Measurements from ENCODE around the gene BMERB1.
"Not testable (repeated sequence)": the region's sequence is repeated elsewhere in the genome, so short reads cannot be mapped to it uniquely, and the experiment has no call there.

Gene BMERB1

GRCh38 chr16:15426796-15427195 lies 7.6 kb upstream of the BMERB1 start:
- Histone ChIP-seq H3K4me3 (IDR thresholded peaks at IDR 0.05; ENCODE audit: insufficient read depth, low read depth, low read length) (no peak overlapping the region), H3K4me1 (ENCODE audit: low read depth, poor library complexity, severe bottlenecking) (no peaks in the 10 kb centered on the region), H3K27ac (no peak overlapping the region), H3K27me3 (ENCODE audit: insufficient read depth, low read depth) (no peaks in the 10 kb centered on the region), H3K36me3 (ENCODE audit: insufficient read depth) (no peaks in the 10 kb centered on the region), H3K79me2 (ENCODE audit: insufficient read depth, low read depth) (no peaks in the 10 kb centered on the region), H2AFZ (ENCODE audit: low read depth) (no peak overlapping the region), H3K4me2 (no peak overlapping the region), H4K20me1 (ENCODE audit: insufficient read depth) (no peaks in the 10 kb centered on the region), H3K9ac (no peak overlapping the region)
- no peak for TF ChIP-seq CTCF (conservative IDR thresholded peaks at IDR 0.05; ENCODE audit: low read depth, low read length)

GRCh38 chr16:15427648-15428239 lies 6.6 kb upstream of the BMERB1 start:
- Histone ChIP-seq H3K36me3 (ENCODE audit: insufficient read depth) (no peaks in the 10 kb centered on the region), H4K20me1 (ENCODE audit: insufficient read depth) (no peaks in the 10 kb centered on the region), H3K9ac (no peak overlapping the region), H3K27ac (no peak overlapping the region), H3K4me1 (ENCODE audit: low read depth, poor library complexity, severe bottlenecking) (no peaks in the 10 kb centered on the region), H3K27me3 (ENCODE audit: insufficient read depth, low read depth) (no peaks in the 10 kb centered on the region), H3K4me2 (no peak overlapping the region), H3K79me2 (ENCODE audit: insufficient read depth, low read depth) (no peaks in the 10 kb centered on the region), H3K4me3 (IDR thresholded peaks at IDR 0.05; ENCODE audit: insufficient read depth, low read depth, low read length) (no peak overlapping the region), H2AFZ (ENCODE audit: low read depth) (no peak overlapping the region)
- peak; percentile 45; the same call in 1 of the 2 replicates for TF ChIP-seq CTCF (conservative IDR thresholded peaks at IDR 0.05; ENCODE audit: low read depth, low read length)

GRCh38 chr16:15430884-15431283 lies 3.5 kb upstream of the BMERB1 start:
- not testable (repeated sequence) for H2AFZ ChIP-seq (ENCODE audit: low read depth); H3K27ac ChIP-seq; H4K20me1 ChIP-seq (ENCODE audit: insufficient read depth); H3K4me2 ChIP-seq; H3K27me3 ChIP-seq (ENCODE audit: insufficient read depth, low read depth); H3K36me3 ChIP-seq (ENCODE audit: insufficient read depth); H3K4me1 ChIP-seq (ENCODE audit: low read depth, poor library complexity, severe bottlenecking); H3K9ac ChIP-seq; H3K4me3 ChIP-seq (IDR thresholded peaks at IDR 0.05; ENCODE audit: insufficient read depth, low read depth, low read length); H3K79me2 ChIP-seq (ENCODE audit: insufficient read depth, low read depth)

GRCh38 chr16:15434079-15434424 lies 336 bp upstream of the BMERB1 start:
- Histone ChIP-seq H3K4me1 (ENCODE audit: low read depth, poor library complexity, severe bottlenecking) (no peaks in the 10 kb centered on the region), H2AFZ (ENCODE audit: low read depth) (no peak overlapping the region), H3K27ac (no peak overlapping the region), H3K9ac (no peak overlapping the region), H3K4me2 (no peak overlapping the region), H3K36me3 (ENCODE audit: insufficient read depth) (no peaks in the 10 kb centered on the region), H4K20me1 (ENCODE audit: insufficient read depth) (no peaks in the 10 kb centered on the region), H3K4me3 (IDR thresholded peaks at IDR 0.05; ENCODE audit: insufficient read depth, low read depth, low read length) (no peak overlapping the region), H3K79me2 (ENCODE audit: insufficient read depth, low read depth) (no peaks in the 10 kb centered on the region), H3K27me3 (ENCODE audit: insufficient read depth, low read depth) (no peaks in the 10 kb centered on the region)
- no peak for TF ChIP-seq CTCF (conservative IDR thresholded peaks at IDR 0.05; ENCODE audit: low read depth, low read length)

- Histone ChIP-seq H3K9ac (no peak overlapping the region), H3K4me2 (no peak overlapping the region), H3K4me3 (IDR thresholded peaks at IDR 0.05; ENCODE audit: insufficient read depth, low read depth, low read length) (no peak overlapping the region), H3K27me3 (ENCODE audit: insufficient read depth, low read depth) (no peaks in the 10 kb centered on the region), H3K27ac (no peak overlapping the region), H3K79me2 (ENCODE audit: insufficient read depth, low read depth) (no peaks in the 10 kb centered on the region), H3K4me1 (ENCODE audit: low read depth, poor library complexity, severe bottlenecking) (no peaks in the 10 kb centered on the region), H3K36me3 (ENCODE audit: insufficient read depth) (no peaks in the 10 kb centered on the region), H4K20me1 (ENCODE audit: insufficient read depth) (no peaks in the 10 kb centered on the region), H2AFZ (ENCODE audit: low read depth) (no peak overlapping the region)
- no peak for TF ChIP-seq CTCF (conservative IDR thresholded peaks at IDR 0.05; ENCODE audit: low read depth, low read length)
Measured at GRCh38 chr16:15435216-15435864, 952 bp downstream of the BMERB1 start.

Measured in KMS-11 (cell line).